Hematopoietic multipotent progenitor cell treated with erythropoietin and hydrocortisone succinate and interleukin-3 and kit ligand, for 4 days (in vitro differentiated cells): ENCODE measurements around the gene MEI1.

Experiments used
- DNase-seq: peaks from one replicate; pipeline ENCODE4 v3.0.0-alpha.2; 2015

MEI1 gene

GRCh38 chr22:41752011-41752970 is 53.0 kb downstream of the MEI1 start:
- DNase-seq = no peak

- DNase-seq = no peak
Observed at GRCh38 chr22:41753984-41754383, 54.7 kb downstream of the MEI1 start.

- DNase-seq = no peak
Observed at GRCh38 chr22:41757502-41757901, 58.2 kb downstream of the MEI1 start.

GRCh38 chr22:41758231-41758630 is 58.9 kb downstream of the MEI1 start:
- peak; percentile 33 for DNase-seq

DNA sequence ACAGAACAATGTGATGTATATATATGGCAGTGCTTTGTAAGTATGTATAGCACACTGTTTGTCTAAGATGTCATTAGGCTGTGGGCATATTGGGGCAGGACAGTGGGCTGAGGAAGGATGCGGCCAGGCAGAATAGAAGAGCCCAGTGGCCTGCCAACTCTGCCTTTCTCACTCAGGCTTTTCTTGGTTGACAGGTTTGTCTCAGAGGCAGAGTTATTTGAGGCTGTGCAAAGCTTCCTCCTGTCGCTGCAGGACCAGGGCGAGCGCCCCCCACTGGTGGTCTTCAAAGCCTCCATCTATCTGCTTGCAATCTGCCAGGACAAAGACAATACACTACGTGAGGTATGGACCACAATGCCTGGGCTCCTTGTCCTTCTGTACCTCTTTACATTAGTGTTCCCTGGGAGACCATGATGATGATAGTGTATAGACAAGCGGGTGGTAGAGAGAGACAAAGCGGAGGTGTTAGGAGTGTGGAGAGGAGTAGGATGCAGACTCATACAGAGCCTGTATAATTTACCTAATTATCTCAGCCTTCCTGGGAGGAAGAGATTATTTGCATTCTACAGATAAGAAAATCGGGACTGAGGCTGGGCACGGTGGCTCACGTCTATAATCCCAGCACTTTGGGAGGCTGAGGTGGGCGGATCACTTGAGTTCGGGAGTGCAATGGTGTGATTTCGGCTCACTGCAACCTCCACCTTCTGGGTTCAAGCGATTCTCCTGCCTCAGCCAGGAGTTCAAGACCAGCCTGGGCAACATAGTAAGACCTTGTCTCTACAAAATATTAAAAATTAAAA is 63.9 kb downstream of the MEI1 start:
- DNase-seq = peak; percentile 51

DNA sequence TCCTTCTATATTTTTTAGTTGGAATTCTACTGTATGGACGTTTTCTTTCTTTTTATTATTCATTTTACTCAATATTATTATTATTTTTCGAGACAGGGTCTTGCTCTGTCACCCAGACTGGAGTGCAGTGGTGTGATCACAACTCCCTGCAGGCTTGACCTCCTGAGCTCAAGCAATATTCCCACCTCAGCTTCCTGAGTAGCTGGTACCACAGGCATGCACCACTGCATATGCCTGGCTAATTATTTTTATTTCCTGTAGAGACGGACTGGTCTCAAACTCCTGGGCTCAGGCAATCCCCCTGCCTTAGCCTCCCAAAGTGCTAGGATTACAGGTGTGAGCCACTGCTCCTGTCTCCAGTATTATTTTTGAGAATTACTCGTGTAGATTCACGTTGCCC is 67.2 kb downstream of the MEI1 start:
- DNase-seq = no peak

GRCh38 chr22:41768430-41768829 is 69.1 kb downstream of the MEI1 start:
- DNase-seq = peak; percentile 31

DNA sequence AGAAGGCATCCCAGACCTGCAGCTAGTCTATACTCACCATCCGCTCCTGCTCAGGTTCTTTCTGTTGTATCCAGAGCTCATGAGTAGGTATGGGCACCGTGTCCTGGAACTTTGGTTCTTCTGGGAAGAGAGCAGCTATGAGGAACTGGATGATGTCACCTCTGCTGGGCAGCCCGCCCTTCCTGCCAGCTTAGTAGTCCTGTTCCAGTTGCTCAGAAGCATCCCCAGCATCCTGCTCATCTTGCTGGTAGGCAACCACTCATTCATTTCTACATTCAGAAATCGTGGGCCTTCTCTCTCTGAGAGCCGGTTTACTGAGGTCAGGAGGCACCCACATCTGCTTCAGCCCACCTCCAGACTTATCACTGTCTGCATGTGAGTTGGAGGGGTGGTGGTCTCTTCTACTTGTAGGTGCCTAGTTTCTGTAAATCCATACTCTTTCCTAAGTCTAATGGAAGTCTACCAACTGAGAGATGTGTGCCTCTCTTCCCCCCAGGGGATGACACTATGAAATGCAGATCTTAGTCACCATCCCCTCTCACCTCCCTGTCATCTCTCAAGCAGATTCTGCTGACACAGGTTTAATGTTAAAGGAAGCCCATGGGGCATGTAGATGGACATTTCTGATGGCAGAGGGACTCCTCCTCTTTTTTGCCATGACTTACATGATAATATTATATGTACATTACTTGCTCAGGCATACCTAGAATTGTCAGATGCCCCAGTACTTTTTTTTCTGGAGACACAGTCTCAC is 71.6 kb downstream of the MEI1 start:
- DNase-seq = no peak

DNA sequence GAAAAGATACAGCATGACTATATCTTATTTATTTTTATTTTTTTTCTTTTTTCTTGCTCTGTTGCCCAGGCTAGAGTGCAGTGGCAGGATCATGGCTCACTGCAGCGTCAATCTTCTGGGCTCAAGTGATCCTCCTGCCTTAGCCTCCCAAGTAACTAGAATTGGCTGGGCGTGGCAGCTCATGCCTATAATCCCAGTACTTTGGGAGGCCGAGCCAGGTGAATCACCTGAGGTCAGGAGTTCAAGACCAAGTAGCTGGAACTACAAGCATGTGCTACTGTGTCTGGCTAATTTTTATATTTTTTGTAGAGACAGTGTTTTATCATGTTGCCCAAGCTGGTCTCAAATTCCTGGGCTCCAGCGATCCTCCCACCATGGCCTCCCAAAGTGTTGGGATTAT is 72.9 kb downstream of the MEI1 start:
- no peak for DNase-seq

GRCh38 chr22:41772645-41773044 is 73.3 kb downstream of the MEI1 start:
- no peak for DNase-seq

DNA sequence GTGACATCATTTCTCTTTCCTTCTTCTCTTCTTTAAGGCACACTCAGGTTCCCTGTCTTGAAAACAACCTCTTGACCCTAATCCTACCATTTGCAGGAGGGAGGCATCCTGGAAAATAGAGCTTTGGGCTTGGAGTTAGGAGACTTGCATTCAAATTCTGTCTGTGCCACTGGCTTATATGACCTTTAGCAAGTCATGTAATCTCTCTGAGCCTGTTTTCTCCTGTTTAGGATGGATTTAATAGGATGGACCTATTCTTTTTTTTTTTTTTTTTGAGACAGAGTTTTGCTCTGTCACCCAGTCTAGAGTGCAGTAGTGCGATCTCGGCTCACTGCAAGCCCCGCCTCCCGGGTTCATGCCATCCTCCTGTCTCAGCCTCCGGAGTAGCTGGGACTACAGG is 76.0 kb downstream of the MEI1 start:
- DNase-seq = no peak

DNA sequence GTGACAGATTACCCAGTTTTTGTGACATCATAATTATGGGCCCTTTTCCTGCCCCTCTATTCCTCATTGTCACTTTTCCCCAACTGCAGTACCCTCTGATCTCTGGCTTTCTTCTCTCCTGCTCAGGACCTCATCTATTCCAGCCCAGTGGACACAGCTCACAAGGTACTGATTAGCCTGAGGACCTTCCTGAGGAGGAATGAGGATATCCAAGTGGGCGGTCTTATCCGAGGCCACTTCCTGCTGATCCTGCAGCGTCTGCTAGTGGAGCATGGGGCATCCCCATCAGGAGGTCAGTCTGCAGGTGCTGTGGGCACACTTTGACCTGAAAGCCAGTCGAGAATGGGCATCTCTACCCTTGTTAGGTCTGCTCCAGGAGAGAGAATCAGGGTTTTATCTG is 76.7 kb downstream of the MEI1 start:
- no peak for DNase-seq

GRCh38 chr22:41776381-41776780 is 77.1 kb downstream of the MEI1 start:
- no peak for DNase-seq

DNA sequence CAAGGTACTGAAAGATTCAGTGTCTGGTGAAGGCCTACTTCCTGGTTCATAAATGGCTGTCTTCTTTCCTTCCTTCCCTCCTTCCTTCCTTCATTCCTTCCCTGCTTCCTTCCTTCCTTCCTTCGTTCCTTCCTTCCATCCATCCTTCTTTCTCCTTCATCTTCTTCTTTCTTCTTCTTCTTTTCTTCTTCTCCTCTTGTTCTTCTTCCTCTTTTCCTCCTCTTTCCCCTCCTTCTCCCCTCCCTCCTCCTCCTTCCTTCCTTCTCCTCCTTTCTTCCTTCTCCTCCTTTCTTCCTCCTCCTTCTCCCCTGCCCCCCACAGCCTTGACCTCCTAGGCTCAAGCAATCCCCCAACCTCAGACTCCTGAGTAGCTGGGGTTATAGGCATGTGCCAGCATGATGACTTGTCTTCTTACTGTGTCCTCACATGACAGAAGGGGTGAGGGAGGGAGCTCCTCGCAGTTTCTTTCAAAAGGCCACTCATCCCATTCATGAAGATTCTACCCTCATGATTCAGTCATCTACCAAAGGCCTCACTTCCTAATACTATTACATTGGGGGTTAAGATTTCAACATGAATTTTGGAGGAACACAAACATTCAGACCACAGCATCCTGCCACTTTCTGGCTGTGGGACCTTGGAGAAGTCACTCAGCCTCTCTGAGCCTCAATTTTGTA is 78.6 kb downstream of the MEI1 start:
- DNase-seq = no peak

GRCh38 chr22:41779929-41780505 is 80.7 kb downstream of the MEI1 start:
- no peak for DNase-seq

DNA sequence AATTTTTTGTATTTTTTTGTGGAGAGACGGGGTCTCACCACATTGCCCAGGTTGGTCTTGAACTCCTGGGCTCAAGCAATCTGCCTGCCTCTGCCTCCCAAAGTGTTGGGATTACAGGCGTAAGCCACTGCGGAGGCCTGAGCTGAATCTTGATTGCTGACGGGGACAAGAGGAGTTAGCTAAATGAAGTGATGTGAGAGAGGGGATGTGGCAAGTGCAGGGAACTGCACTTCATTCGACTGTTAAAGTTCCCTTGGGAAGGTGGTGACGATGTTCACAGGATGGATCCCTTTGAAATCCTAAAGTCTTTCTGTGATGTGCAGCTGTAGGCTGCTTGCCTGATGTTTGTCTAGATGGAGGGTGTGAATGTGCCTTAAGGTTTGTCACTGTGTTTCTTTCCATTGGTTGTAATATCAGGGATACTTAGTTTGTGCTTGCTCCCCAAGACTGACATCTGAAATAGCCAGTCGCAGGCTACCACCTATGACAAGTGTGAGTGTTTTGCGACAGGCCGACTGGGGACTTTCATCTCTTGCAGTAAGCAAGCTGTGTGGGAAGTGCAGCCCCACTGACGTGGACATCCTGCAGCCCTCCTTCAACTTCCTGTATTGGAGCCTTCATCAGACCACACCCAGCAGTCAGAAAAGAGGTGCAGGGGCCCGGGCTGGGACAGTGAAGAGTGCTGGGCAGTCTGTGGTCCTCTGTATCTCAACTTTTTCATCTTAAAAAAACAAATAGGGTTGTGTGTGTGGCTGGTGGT is 81.6 kb downstream of the MEI1 start:
- peak; percentile 95 for DNase-seq

DNA sequence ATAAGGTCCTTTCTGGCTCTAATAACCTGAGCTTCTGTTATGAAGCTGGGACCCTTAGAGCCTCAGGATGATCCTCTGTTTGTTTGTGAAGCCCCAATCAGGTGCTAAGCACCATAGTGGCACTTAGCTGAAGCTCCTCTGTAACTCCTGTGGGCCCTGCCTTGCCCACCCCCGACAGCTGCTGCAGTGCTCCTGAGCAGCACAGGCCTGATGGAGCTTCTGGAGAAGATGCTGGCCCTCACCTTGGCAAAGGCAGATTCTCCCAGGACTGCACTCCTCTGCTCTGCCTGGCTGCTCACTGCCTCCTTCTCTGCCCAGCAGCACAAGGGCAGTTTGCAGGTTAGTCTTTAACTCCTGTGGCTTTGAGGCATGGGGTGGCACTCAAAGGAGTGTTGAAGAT is 82.2 kb downstream of the MEI1 start:
- no peak for DNase-seq

DNA sequence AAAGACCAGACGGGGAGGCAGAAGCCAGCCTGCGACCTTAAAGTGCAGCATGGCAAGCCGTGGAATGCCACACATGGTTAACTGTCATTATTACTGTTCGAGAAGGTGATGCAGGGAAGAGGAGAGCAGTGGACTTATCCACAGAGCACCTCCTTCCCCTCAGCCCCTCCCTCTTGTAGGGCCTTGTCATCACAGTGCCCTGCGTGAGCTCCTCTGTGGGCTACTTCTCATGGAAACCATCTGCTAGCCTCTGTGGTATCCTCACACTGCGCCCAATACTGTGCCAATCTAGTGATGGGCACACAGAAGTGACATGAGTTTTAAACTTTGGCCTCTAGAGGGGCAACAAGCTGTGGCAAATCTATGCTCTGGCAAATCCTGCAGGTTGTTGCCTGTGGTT is 83.0 kb downstream of the MEI1 start:
- peak; percentile 15 for DNase-seq

DNA sequence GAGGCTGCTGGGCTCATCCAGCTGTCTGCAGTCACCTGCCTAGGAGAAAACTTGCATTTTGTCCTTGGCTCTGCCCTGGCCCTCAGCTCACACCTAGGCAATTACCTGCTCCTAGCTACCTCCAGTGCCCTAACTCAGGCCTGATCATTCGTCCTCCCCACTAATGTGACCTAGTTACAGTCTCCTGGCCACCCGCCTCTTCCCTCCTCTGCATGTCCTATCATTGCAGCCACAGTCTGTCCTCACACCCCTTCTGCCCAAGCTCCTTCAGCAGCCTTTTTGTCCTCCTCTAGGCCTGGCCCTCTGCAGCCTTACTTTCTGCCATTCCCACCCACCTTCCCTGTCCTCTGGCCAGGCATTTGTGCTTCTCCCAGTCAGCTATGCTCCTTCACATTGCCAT is 83.4 kb downstream of the MEI1 start:
- no peak for DNase-seq

DNA sequence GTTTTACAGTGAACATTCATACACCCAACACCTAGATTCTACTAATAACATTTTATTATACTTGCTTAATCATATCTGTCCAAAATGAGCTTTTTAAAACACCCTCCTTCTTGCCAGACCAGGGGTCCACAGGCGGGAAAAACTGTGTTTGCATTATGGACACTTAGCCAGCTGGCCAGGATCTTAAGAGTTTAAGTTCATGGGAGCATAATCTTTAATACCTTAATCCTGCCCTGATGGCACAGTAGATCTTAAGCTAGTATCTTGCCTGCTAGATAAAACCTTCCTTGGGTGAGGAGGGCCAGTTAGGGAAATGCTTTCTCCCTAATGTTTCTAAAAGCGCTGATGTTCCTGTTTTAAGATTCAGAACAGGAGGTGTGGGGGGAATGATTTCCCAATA is 88.0 kb downstream of the MEI1 start:
- DNase-seq = no peak

- no peak for DNase-seq
Observed at GRCh38 chr22:41793871-41794270, 94.6 kb downstream of the MEI1 start.

GRCh38 chr22:41798736-41799135 is 99.4 kb downstream of the MEI1 start:
- DNase-seq = no peak
